Activated T-helper 1 cell treated with anti-CD3 and anti-CD28 coated beads, Interleukin-2, amount 50 U/mL, for 16 hours (primary cell): Measurements from ENCODE around the gene KIAA1755.

Experiments used
- DNase-seq, 2 donors: peaks; one replicate each; pipeline ENCODE4 v3.0.0-alpha.2; 2020; ENCODE audit warnings: low read depth in 1 of 2, low spot score in 1 of 2

KIAA1755 gene

GRCh38 chr20:38260378-38261053, at the start of gene KIAA1755:
Gene KIAA1755, minus strand, starts transcription at chr20:38260735. Its CDS starts 235 bp downstream, at chr20:38260500.
- no peak for DNase-seq

DNA sequence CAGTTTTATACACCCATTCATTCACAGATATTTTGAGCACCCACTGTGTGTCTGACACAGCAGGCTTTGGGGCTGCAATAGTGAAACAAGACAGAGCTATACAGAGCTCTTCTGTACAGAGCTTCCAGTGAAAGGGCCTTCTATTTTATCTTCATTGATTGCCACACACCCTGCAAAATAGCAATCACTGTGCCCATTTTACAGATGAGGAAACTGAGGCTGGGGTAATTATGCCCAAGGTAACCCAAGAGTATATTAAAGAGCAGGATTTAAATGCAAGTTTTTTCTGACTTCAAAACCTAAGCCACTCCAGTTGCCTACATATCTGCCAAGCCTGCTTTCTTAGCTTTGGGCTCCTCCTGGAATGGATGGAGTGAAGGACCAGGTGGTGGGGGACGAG, 47.9 kb upstream of the KIAA1755 start:
- DNase-seq, result no peak

GRCh38 chr20:38308047-38308438, 47.5 kb upstream of the KIAA1755 start:
- DNase-seq, result no peak

- no peak for DNase-seq
Measured at GRCh38 chr20:38307371-38308046, 47.0 kb upstream of the KIAA1755 start.

DNA sequence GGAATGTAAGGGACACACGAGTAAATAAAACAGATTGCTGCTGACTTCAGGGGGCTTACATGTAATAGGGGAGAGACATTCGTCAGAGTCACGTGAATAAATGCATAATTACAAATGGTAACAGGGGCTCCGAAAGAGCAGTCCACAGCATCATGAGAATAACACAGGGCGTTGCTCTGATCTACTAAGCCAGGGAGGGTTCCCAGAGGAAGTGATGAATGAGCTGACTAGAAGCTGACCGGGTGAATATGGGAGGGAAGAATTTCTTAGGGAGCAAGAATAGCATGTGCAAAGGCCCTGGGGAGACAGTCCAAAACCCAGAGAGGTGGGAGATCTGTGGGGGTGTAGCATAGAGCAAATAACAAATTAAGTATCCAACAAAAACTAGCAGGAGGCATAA, 45.8 kb upstream of the KIAA1755 start:
- DNase-seq, result no peak

- no peak for DNase-seq
Measured at GRCh38 chr20:38305541-38305940, 45.0 kb upstream of the KIAA1755 start.

DNA sequence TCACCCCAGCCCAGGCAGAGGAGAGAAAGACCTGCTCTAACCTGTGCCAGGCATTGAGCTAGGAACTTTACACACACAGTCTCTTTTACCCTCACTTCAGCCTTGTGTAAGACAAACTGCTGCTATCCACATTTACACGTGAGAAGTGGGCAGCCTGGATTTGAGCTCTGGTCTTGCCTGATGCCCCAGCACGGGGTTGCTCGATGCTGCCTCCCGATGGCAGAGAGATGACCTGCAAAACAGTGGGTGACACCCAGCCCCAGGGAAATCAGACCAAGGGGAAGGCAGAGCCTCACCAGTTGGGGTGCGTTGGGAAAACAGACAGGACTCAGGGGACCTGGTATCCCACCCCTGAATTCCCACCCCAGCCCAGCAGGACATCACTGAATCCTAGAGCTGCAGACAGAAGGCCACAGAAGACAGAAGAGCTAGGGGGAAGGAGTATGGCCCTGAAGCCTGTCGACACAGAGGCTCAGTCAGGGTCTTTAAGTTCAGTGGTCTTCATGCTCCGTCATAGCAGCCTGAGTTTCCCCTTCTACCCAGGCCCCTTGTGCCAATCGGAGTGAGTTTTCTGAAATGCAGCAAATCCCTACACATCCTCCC, 44.4 kb upstream of the KIAA1755 start:
- no peak for DNase-seq

GRCh38 chr20:38303908-38304379, 43.4 kb upstream of the KIAA1755 start, which contains the start of gene BPI:
Gene BPI, plus strand, starts transcription at chr20:38304156. Its CDS starts 68 bp downstream, at chr20:38304224.
- DNase-seq, result no peak

GRCh38 chr20:38302786-38303185, 42.3 kb upstream of the KIAA1755 start:
- DNase-seq, result no peak

DNA sequence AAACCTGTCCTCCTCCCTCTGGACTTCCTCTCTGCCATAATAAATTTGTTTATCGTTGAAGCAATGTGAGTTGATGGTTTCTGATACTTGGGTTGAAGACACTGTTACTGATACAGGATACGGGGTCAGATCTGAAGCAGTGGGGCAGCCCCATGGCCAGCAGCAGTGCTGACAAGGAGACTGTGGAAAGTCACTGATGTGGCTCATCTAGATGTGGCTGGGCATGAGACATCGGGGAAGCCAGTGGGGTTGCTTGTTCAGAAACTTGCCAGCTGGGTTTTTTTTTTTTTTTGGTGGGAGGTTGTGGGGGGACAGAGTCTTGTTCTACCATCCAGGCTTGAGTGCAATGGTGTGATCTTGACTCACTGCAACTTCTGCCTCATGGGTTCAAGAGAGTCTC, 40.8 kb upstream of the KIAA1755 start:
- no peak for DNase-seq

- DNase-seq, result no peak
Measured at GRCh38 chr20:38300438-38300837, 39.9 kb upstream of the KIAA1755 start.

DNA sequence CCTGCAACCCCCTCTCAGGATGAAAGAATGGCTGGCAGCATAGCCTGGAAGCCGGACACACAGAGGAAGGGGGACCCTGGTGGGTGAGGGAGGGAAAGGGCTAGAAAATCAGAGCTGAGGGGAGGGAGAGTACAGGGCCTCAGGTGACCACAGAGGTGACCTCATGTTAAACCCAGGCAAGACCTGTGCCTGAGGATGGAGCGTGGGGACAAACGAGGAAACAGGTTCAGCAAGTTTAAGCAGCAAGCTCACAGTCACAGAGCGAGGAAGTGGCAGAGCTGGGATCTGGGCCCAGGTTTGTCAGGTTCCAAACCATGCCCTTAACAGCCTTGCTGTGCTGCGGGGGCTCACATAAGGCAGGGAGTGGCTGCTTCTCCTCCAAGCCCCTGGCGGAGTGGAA, 39.4 kb upstream of the KIAA1755 start:
- no peak for DNase-seq

GRCh38 chr20:38298768-38299288, 38.3 kb upstream of the KIAA1755 start:
- no peak for DNase-seq

DNA sequence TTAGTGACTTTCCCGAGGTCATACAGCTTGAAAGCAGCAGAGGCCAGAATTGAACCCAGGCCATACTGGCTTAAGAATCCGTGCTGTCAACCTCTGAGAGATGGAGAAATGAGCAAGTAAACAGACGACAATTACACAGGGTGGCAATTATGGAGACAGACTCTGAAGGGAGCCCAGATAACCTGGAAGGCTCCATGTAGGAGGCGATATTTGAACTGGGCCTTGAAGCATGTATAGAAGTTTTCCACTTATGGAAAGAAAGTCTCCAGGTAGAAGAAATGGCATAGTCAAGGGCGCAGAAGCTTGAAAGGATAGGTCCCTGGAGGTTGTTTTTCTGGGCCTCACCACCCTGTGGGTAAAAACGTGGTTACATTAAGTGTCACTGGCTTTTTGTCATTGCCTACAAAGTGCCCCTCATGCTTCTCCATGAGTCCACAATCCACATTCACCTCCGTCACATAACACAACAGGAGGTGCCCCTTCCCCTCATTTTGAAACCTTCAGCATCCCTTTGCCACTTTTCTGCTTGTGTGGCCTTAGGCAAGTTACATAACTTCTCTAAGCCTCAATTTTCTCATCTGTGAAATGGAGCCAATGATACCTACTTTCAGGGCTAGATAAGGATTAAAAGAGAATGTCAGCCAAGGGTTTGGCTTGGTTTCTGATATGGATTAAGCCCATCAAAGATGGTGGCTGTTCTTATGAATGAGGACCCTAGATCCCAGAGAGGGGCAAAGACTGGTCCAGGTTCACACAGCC, 37.6 kb upstream of the KIAA1755 start:
- DNase-seq, result no peak

GRCh38 chr20:38296433-38296832, 35.9 kb upstream of the KIAA1755 start:
- no peak for DNase-seq

DNA sequence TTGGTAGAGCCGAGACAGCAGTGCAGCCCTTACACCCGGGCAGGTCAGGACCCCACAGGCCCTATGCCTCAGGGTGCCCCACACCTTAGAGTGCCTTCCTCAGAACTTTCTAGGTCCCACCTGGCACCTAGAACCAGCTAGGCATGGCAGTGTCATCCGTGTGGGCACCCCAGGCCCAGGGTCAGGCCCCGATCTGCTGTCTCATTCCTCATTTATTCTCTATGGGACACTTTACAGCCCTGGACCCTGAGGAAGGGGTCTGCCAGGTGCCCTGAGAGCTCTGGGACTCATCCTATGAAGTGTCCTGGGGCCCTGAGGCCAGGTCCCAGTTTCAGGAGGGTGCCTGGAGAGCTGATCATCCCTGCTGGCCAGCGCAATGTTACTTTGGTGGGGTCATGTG, 35.3 kb upstream of the KIAA1755 start:
- DNase-seq, result no peak

- no peak for DNase-seq
Measured at GRCh38 chr20:38294076-38294591, 33.6 kb upstream of the KIAA1755 start.

DNA sequence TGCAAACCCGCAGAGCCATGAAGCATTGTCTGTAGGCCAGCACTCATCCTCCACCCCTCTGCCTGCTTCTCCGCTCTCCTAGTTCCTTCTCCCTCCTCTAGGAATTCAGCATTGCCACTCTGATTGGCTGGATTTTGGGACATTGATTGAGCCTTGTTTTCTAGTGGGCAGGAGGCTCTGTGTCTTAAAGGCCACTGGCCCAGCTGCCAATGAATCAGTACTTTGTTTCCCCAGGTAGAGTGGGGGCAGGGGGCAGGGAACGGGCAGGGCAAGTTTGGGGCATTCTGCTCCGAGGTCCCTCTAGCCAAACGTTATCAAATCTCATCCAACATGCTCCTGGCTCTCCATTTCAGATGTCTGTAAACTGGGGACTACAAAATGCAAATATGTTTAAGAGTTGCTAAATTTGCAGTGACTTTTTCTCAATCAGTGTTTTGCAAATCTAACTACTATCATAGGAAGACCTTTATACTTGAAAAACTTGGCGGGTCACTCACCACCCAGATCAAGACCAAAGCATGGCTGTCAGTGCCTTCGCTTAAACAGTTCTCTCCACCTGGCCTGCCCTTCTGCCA, 33.0 kb upstream of the KIAA1755 start:
- DNase-seq, result no peak

GRCh38 chr20:38291966-38292365, 31.4 kb upstream of the KIAA1755 start:
- DNase-seq, result no peak
